ENCODE data around the gene HAAO. TPM values are rescaled to one million over a fixed set of nuclear protein-coding genes. Genes with fewer than 3 reads are reported as not detected.

HAAO gene
- total RNA-seq, 4 donors from 2014 or later = 1.9 to 29.4 (median 4.0) TPM; not detected in 1

GRCh38 chr2:42804338-42804737 lies 12.0 kb upstream of the HAAO start:
- Histone ChIP-seq H3K27ac (no peak overlapping the region), H3K4me3 (no peak overlapping the region), H3K9me3 (no peaks in the 10 kb centered on the region), H3K27me3 (no peaks in the 10 kb centered on the region), H3K4me1 (peaks cover 4 to 10% (median 5%) of the 10 kb centered on the region in 4 donors), H3K36me3 (no peaks in the 10 kb centered on the region)
- WGBS, 2 donors (ENCODE audit: low coverage in 1 of 2) = 64 to 80% methylated on average over 3 of the region's 3 CpGs
- intact Hi-C loops (cut with DNase I; ENCODE audit: low total_unique reads) (no loop called here), in situ Hi-C loops (cut with MboI; ENCODE audit: low pct_ligation_motif_present in 1 of 4, low pct_unique_long_range_greater_than_20kb in 1 of 4, low sequenced_read_pairs in 3 of 4) (no loop called here)
- TF ChIP-seq EP300 (IDR thresholded peaks at IDR 0.05; ENCODE audit: low read depth) (no peak), CTCF (IDR thresholded peaks at IDR 0.05) (no peak)
- DNase-seq = no peak

GRCh38 chr2:42802150-42802549 lies 9.8 kb upstream of the HAAO start:
- Histone ChIP-seq H3K36me3 (no peaks in the 10 kb centered on the region), H3K4me1 (peaks cover 0 to 5% (median 0%) of the 10 kb centered on the region in 4 donors), H3K9me3 (no peaks in the 10 kb centered on the region), H3K27me3 (no peaks in the 10 kb centered on the region), H3K4me3 (no peak overlapping the region), H3K27ac (no peak overlapping the region)
- no peak for DNase-seq
- intact Hi-C loops (cut with DNase I; ENCODE audit: low total_unique reads) = no loop called here
- TF ChIP-seq POLR2AphosphoS5 (IDR thresholded peaks at IDR 0.05) (no peak), CTCF (IDR thresholded peaks at IDR 0.05) (no peak), EP300 (IDR thresholded peaks at IDR 0.05; ENCODE audit: low read depth) (no peak), POLR2A (IDR thresholded peaks at IDR 0.05) (no peak)
- in situ Hi-C loops (cut with MboI; ENCODE audit: low pct_ligation_motif_present in 1 of 4, low pct_unique_long_range_greater_than_20kb in 1 of 4, low sequenced_read_pairs in 3 of 4) = no loop called here
- 91 to 93% methylated on average over 2 to 6 of the region's 6 CpGs for WGBS, 2 donors (ENCODE audit: low coverage in 1 of 2)

- Histone ChIP-seq H3K36me3 (no peaks in the 10 kb centered on the region), H3K9me3 (no peaks in the 10 kb centered on the region), H3K4me3 (no peak overlapping the region), H3K27me3 (no peaks in the 10 kb centered on the region), H3K27ac (peak overlapping the region in 1 of 4 donors; percentile 13), H3K4me1 (peaks cover 0 to 5% (median 0%) of the 10 kb centered on the region in 4 donors)
- in situ Hi-C loops (cut with MboI; ENCODE audit: low pct_ligation_motif_present in 1 of 4, low pct_unique_long_range_greater_than_20kb in 1 of 4, low sequenced_read_pairs in 3 of 4) = no loop called here
- no peak for DNase-seq
- TF ChIP-seq POLR2A (IDR thresholded peaks at IDR 0.05) (no peak), EP300 (IDR thresholded peaks at IDR 0.05; ENCODE audit: low read depth) (no peak), POLR2AphosphoS5 (IDR thresholded peaks at IDR 0.05) (no peak), CTCF (IDR thresholded peaks at IDR 0.05) (no peak)
- intact Hi-C loops (cut with DNase I; ENCODE audit: low total_unique reads) = no loop called here
- 49 to 60% methylated on average over 3 to 4 of the region's 4 CpGs for WGBS, 2 donors (ENCODE audit: low coverage in 1 of 2)
Observed at GRCh38 chr2:42801381-42801780, 9.0 kb upstream of the HAAO start.

GRCh38 chr2:42800981-42801380 lies 8.6 kb upstream of the HAAO start:
- DNase-seq = no peak
- Histone ChIP-seq H3K27ac (peak overlapping the region in 1 of 4 donors; percentile 13), H3K9me3 (no peaks in the 10 kb centered on the region), H3K4me1 (peaks cover 0 to 9% (median 0%) of the 10 kb centered on the region in 4 donors), H3K4me3 (no peak overlapping the region), H3K36me3 (no peaks in the 10 kb centered on the region), H3K27me3 (no peaks in the 10 kb centered on the region)
- in situ Hi-C loops (cut with MboI; ENCODE audit: low pct_ligation_motif_present in 1 of 4, low pct_unique_long_range_greater_than_20kb in 1 of 4, low sequenced_read_pairs in 3 of 4) = no loop called here
- TF ChIP-seq POLR2A (IDR thresholded peaks at IDR 0.05) (no peak), CTCF (IDR thresholded peaks at IDR 0.05) (no peak), EP300 (IDR thresholded peaks at IDR 0.05; ENCODE audit: low read depth) (no peak), POLR2AphosphoS5 (IDR thresholded peaks at IDR 0.05) (no peak)
- intact Hi-C loops (cut with DNase I; ENCODE audit: low total_unique reads) = no loop called here
- 0 to 70% methylated on average over 1 to 2 of the region's 2 CpGs for WGBS, 2 donors (ENCODE audit: low coverage in 1 of 2)

Measured in transverse colon (tissue), 4 donors.